Activated CD8-positive, alpha-beta memory T cell treated with anti-CD3 and anti-CD28 coated beads, Interleukin-2, amount 10 ng/mL, durations not matched to agents 7 days and 5 days (primary cell): Measurements from ENCODE around the gene KCNJ14. TPM values are rescaled to one million over a fixed set of nuclear protein-coding genes. Genes with fewer than 3 reads are reported as not detected.

Source experiments
- ATAC-seq: fragments of 150-1000 bp; cut with Tn5 transposase; one replicate; pipeline ENCODE4 v1.10.0; 2021; ENCODE audit warnings: moderate library complexity
- CTCF ChIA-PET: fragments of 350-600 bp; sonication (Branson Sonifier 250); formaldehyde crosslinking; loops from one replicate; lab custom pipeline; 2021; ENCODE audit warnings: antibody characterized with exemption; lab: Charles Lee
- DNase-seq: peaks from one replicate; pipeline ENCODE4 v3.0.0-alpha.2; 2020
- H3K27ac Mint-ChIP-seq: one replicate; pipeline ENCODE4 v1.8.0; 2021; ENCODE audit warnings: mild to moderate bottlenecking, mixed read lengths
- H3K27me3 Mint-ChIP-seq: one replicate; pipeline ENCODE4 v1.8.0; 2021; ENCODE audit warnings: mixed read lengths
- H3K36me3 Mint-ChIP-seq: one replicate; pipeline ENCODE4 v1.8.0; 2021; ENCODE audit warnings: mild to moderate bottlenecking, mixed read lengths
- H3K4me1 Mint-ChIP-seq: one replicate; pipeline ENCODE4 v1.8.0; 2021; ENCODE audit warnings: mixed read lengths
- H3K4me3 Mint-ChIP-seq: one replicate; pipeline ENCODE4 v1.8.0; 2021; ENCODE audit warnings: mild to moderate bottlenecking, moderate library complexity, mixed read lengths
- H3K9me3 Mint-ChIP-seq: one replicate; pipeline ENCODE4 v1.8.0; 2022; ENCODE audit warnings: low read depth, mixed read lengths
- total RNA-seq, 2 experiments: library from RNA; stranded (reverse); gene quantifications; one replicate each; pipeline ENCODE4 v1.2.3, GENCODE V29; 2021

KCNJ14 gene
- total RNA-seq, 2 experiments from 2014 or later = 0.85 to 1.5 TPM

- CTCF ChIA-PET = interaction anchor here (0.9 to 3.6 kb wide), 6 partner anchors 9 to 329 kb away, joined by 3 to 13 read pairs (median 4); no protein-coding TSS in a partner anchor
Observed at GRCh38 chr19:48513289-48514122, 58.1 kb downstream of the KCNJ14 start.

DNA sequence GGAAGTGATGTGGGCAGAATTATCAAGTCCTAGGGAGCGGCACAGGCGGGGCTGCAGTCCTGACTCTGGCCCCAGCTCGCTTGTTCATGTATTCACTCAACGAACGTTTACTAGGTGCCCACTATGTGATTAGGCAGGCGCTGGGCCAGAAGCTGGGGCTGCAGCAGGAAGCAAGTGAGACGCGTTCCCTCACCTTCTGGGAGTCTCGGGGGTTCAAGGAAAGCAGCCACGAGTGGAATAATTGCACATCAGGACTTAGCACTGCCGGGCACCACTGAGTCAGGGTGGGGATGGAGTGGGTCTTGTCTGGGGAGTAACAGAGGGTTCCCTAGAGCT lies 58.7 kb downstream of the KCNJ14 start:
- no peak for ATAC-seq
- H3K4me3 Mint-ChIP-seq = no peak overlapping the region
- no peaks in the 10 kb centered on the region for H3K36me3 Mint-ChIP-seq
- CTCF ChIA-PET = interaction anchor here (0.6 to 3.6 kb wide), 8 partner anchors 9 to 329 kb away, joined by 3 to 13 read pairs (median 3); no protein-coding TSS in a partner anchor
- no peaks in the 10 kb centered on the region for H3K9me3 Mint-ChIP-seq
- H3K4me1 Mint-ChIP-seq = peaks cover 21% of the 10 kb centered on the region
- no peaks in the 10 kb centered on the region for H3K27me3 Mint-ChIP-seq
- H3K27ac Mint-ChIP-seq = no peak overlapping the region
- DNase-seq = no peak

More at GRCh38 chr19:48513289-48514122, 58.1 kb downstream of the KCNJ14 start:
- no peak overlapping the region for H3K27ac Mint-ChIP-seq
- ATAC-seq = peak; percentile 81
- H3K9me3 Mint-ChIP-seq = no peaks in the 10 kb centered on the region
- peaks cover 21% of the 10 kb centered on the region for H3K4me1 Mint-ChIP-seq
- no peaks in the 10 kb centered on the region for H3K36me3 Mint-ChIP-seq
- H3K4me3 Mint-ChIP-seq = no peak overlapping the region
- no peaks in the 10 kb centered on the region for H3K27me3 Mint-ChIP-seq
- peak; percentile 88 for DNase-seq

GRCh38 chr19:48516536-48516935 lies 61.2 kb downstream of the KCNJ14 start:
- ATAC-seq (no peak), DNase-seq (no peak)
- no peaks in the 10 kb centered on the region for H3K27me3 Mint-ChIP-seq
- no peak overlapping the region for H3K27ac Mint-ChIP-seq
- H3K4me3 Mint-ChIP-seq = no peak overlapping the region
- CTCF ChIA-PET = interaction anchor here (1.4 kb wide), 1 partner anchor 11 kb away, joined by 5 read pairs; no protein-coding TSS in a partner anchor
- peaks cover 11% of the 10 kb centered on the region for H3K4me1 Mint-ChIP-seq
- no peaks in the 10 kb centered on the region for H3K36me3 Mint-ChIP-seq
- H3K9me3 Mint-ChIP-seq = no peaks in the 10 kb centered on the region

Other genes starting within 250 kb of the KCNJ14 start
- 100 to 1,000 TPM; 182 to 219 TPM for gene CARD8, start 199.7 kb upstream of the KCNJ14 start, total RNA-seq
- under 1 TPM; 0.26 to 0.68 TPM for gene ZNF114, start 185.5 kb upstream of the KCNJ14 start, total RNA-seq
- gene EMP3, start 130.0 kb upstream of the KCNJ14 start, total RNA-seq = 100 to 1,000 TPM; 291 to 294 TPM
- 10 to 100 TPM; 16.7 to 22.3 TPM for gene TMEM143, start 91.6 kb upstream of the KCNJ14 start, total RNA-seq
- gene SYNGR4, start 91.2 kb upstream of the KCNJ14 start, total RNA-seq = not detected
- 10 to 100 TPM; 64.8 to 72.2 TPM for gene KDELR1, start 64.0 kb upstream of the KCNJ14 start, total RNA-seq
- under 1 TPM; 0.09 to 0.18 TPM for gene GRIN2D, start 61.9 kb upstream of the KCNJ14 start, total RNA-seq
- gene GRWD1, start 9.6 kb upstream of the KCNJ14 start, total RNA-seq = 10 to 100 TPM; 37.9 to 58.7 TPM
- 10 to 100 TPM; 42.5 to 47.8 TPM for gene CYTH2, start 13.8 kb downstream of the KCNJ14 start, total RNA-seq
- gene LMTK3, start 56.3 kb downstream of the KCNJ14 start, total RNA-seq = 1 to 10 TPM; 3.5 to 5.3 TPM
- gene SULT2B1, start 96.6 kb downstream of the KCNJ14 start, total RNA-seq = not detected
- not detected for gene SPACA4, start 151.2 kb downstream of the KCNJ14 start, total RNA-seq
- 1 to 10 TPM; 2.8 to 4.1 TPM for gene FAM83E, start 159.5 kb downstream of the KCNJ14 start, total RNA-seq
- gene RPL18, start 163.6 kb downstream of the KCNJ14 start, total RNA-seq = 1,000 to 10,000 TPM; 1,413 to 1,465 TPM
- 10 to 100 TPM; 37.3 to 43.4 TPM for gene SPHK2, start 163.9 kb downstream of the KCNJ14 start, total RNA-seq
- 10 to 100 TPM; 11.3 to 18.0 TPM for gene DBP, start 181.8 kb downstream of the KCNJ14 start, total RNA-seq
- 1 to 10 TPM; 6.0 to 7.2 TPM for gene CA11, start 190.6 kb downstream of the KCNJ14 start, total RNA-seq
- gene NTN5, start 217.4 kb downstream of the KCNJ14 start, total RNA-seq = under 1 TPM; 0.64 to 0.87 TPM
- gene FUT2, start 240.4 kb downstream of the KCNJ14 start, total RNA-seq = not detected